GM12878 (cell line): Measurements from ENCODE around the gene CNTNAP2. TPM values are rescaled to one million over a fixed set of nuclear protein-coding genes. Genes with fewer than 3 reads are reported as not detected.

Experiments used
- ATAC-seq: fragments of 200-7000 bp; cut with Tn5 transposase; 3 replicates; pipeline ENCODE4 v1.9.1; 2020; ENCODE audit warnings: mild to moderate bottlenecking, moderate library complexity
- BruUV-seq: library from RNA; stranded (reverse); fragments of 400-500 nt; replicated peaks from 2 replicates; lab custom pipeline; 2021; lab: Mats Ljungman, UMichigan
- CTCF ChIA-PET: fragments of 300-600 bp; sonication (Branson Sonifier 250); formaldehyde crosslinking; extraction: SDS; loops from one replicate; lab custom pipeline; 2021; ENCODE audit warnings: inconsistent platforms; lab: Yijun Ruan, JAX
- POLR2A ChIA-PET: fragments of 350-600 bp; formaldehyde crosslinking; extraction: SDS; loops from one replicate; lab custom pipeline; 2021; ENCODE audit warnings: inconsistent platforms; lab: Charles Lee
- RAD21 ChIA-PET: fragments of 300-600 bp; sonication (Branson Sonifier 250); formaldehyde crosslinking; loops from one replicate; lab custom pipeline; 2023; ENCODE audit warnings: antibody characterized with exemption; ENCODE audit not compliant: unreplicated experiment; lab: Charles Lee
- SMC1A ChIA-PET: fragments of 300-600 bp; sonication (Branson Sonifier 250); formaldehyde crosslinking; loops from one replicate; lab custom pipeline; 2023; ENCODE audit not compliant: unreplicated experiment, uncharacterized antibody; lab: Charles Lee
- DNase-seq: peaks from one replicate; pipeline ENCODE4 v3.0.0-alpha.2; 2011; ENCODE audit warnings: low read depth, low spot score
- FAIRE-seq: peaks from 3 replicates; lab custom pipeline; 2011; peaks lifted over from hg19 to GRCh38; lab: Jason Lieb, UNC
- H2AFZ ChIP-seq: 2 replicates; pipeline ENCODE4 v1.6.0; 2011; ENCODE audit warnings: low read depth, low read length, control low read depth; ENCODE audit not compliant: control insufficient read depth
- H3K27ac ChIP-seq: 2 replicates; pipeline ENCODE4 v1.5.1; 2011; ENCODE audit warnings: control low read depth; ENCODE audit not compliant: control insufficient read depth, insufficient read depth
- H3K27me3 ChIP-seq, 2 experiments: replicated peaks in 1 of 2; 2 replicates each; pipeline versions ENCODE4 v1.6.0 to v1.6.1; 2011; ENCODE audit warnings: low read length in 1 of 2; ENCODE audit not compliant: control insufficient read depth in 2 of 2, insufficient read depth in 2 of 2
- H3K36me3 ChIP-seq, 2 experiments: 2 replicates each; pipeline ENCODE4 v1.5.1; 2011; ENCODE audit warnings: low read length in 1 of 2; ENCODE audit not compliant: control insufficient read depth in 2 of 2, insufficient read depth in 2 of 2
- H3K4me1 ChIP-seq: 2 replicates; pipeline ENCODE4 v1.6.1; 2011; ENCODE audit warnings: mild to moderate bottlenecking, low read length, moderate library complexity, mixed read lengths; ENCODE audit not compliant: control insufficient read depth, insufficient read depth
- H3K4me2 ChIP-seq: 2 replicates; pipeline ENCODE4 v1.6.0; 2011; ENCODE audit warnings: control low read depth; ENCODE audit not compliant: control insufficient read depth, insufficient read depth
- H3K4me3 ChIP-seq: fragments of 200-600 bp; sonication (generic); 2 replicates; pipeline ENCODE4 v1.5.1; 2016
- H3K79me2 ChIP-seq: 2 replicates; pipeline ENCODE4 v1.6.0; 2011; ENCODE audit warnings: low read length; ENCODE audit not compliant: control insufficient read depth, insufficient read depth
- H3K9ac ChIP-seq: 2 replicates; pipeline ENCODE4 v1.8.0; 2011; ENCODE audit warnings: low read length, control low read depth, mixed read lengths; ENCODE audit not compliant: control insufficient read depth, insufficient read depth
- H3K9me3 ChIP-seq: replicated peaks from 3 replicates; pipeline ENCODE4 v1.5.1; 2011; ENCODE audit warnings: mild to moderate bottlenecking, low read length; ENCODE audit not compliant: control insufficient read depth, insufficient read depth
- H4K20me1 ChIP-seq: 2 replicates; pipeline ENCODE4 v1.6.0; 2011; ENCODE audit not compliant: control insufficient read depth, insufficient read depth
- CHD4 ChIP-seq: fragments of 200-600 bp; sonication (generic); IDR thresholded peaks from 2 replicates; pipeline ENCODE4 v1.6.1; 2016; ENCODE audit warnings: mild to moderate bottlenecking
- EZH2 ChIP-seq: IDR thresholded peaks from 2 replicates; pipeline ENCODE4 v1.6.1; 2012; ENCODE audit warnings: low read depth, mild to moderate bottlenecking, control low read depth, inconsistent platforms, low read length, borderline replicate concordance; ENCODE audit not compliant: control insufficient read depth
- IKZF1 ChIP-seq: fragments of 450-650 bp; conservative IDR thresholded peaks from 2 replicates; pipeline ENCODE4 v1.6.1; 2017; ENCODE audit warnings: antibody characterized with exemption, mild to moderate bottlenecking
- KDM1A ChIP-seq: fragments of 200-600 bp; sonication (generic); IDR thresholded peaks from 2 replicates; pipeline ENCODE4 v1.6.1; 2016; ENCODE audit warnings: borderline replicate concordance
- MYB ChIP-seq: fragments of 150-350 bp; IDR thresholded peaks from 2 replicates; pipeline ENCODE4 v1.6.1; 2014; ENCODE audit warnings: mild to moderate bottlenecking, low read depth, low read length, borderline replicate concordance
- NFYB ChIP-seq: IDR thresholded peaks from 2 replicates; pipeline ENCODE4 v1.6.1; 2011; ENCODE audit warnings: low read depth, mild to moderate bottlenecking, low read length, improper control_type of control experiment, moderate library complexity; ENCODE audit not compliant: insufficient read depth
- PAX8 ChIP-seq: fragments of 450-650 bp; IDR thresholded peaks from 2 replicates; pipeline ENCODE4 v1.6.1; 2017; ENCODE audit warnings: mild to moderate bottlenecking, moderate library complexity
- POLR2A ChIP-seq: IDR thresholded peaks from 2 replicates; pipeline ENCODE4 v1.6.1; 2011; ENCODE audit warnings: low read depth, mild to moderate bottlenecking, low read length
- SMARCA5 ChIP-seq: fragments of 450-650 bp; IDR thresholded peaks from 2 replicates; pipeline ENCODE4 v1.6.1; 2017; ENCODE audit warnings: mild to moderate bottlenecking
- SUZ12 ChIP-seq: fragments of 200-600 bp; sonication (generic); IDR thresholded peaks from one replicate; pipeline ENCODE4 v1.6.1; 2018; ENCODE audit warnings: antibody characterized with exemption, mild to moderate bottlenecking; ENCODE audit not compliant: unreplicated experiment
- ZNF24 ChIP-seq: fragments of 450-650 bp; IDR thresholded peaks from 2 replicates; pipeline ENCODE4 v1.6.1; 2017; ENCODE audit warnings: antibody characterized with exemption, mild to moderate bottlenecking
- ZNF622 ChIP-seq: fragments of 450-650 bp; IDR thresholded peaks from 2 replicates; pipeline ENCODE4 v1.6.1; 2017; ENCODE audit warnings: mild to moderate bottlenecking, inconsistent platforms
- ZZZ3 ChIP-seq: IDR thresholded peaks from 2 replicates; pipeline ENCODE4 v1.6.1; 2011; ENCODE audit warnings: low read depth; ENCODE audit not compliant: control insufficient read depth, insufficient read length
- WGBS: methylation state at CpG from one replicate; pipeline ENCODE4 v1.1.6; 2016; ENCODE audit warnings: low lambda C conversion rate; ENCODE audit not compliant: insufficient replicate concordance, insufficient coverage; ENCODE audit errors: missing lambda C conversion rate; 5-methylcytosine and 5-hydroxymethylcytosine counted together
- in situ Hi-C: fragments of 300-500 bp; cut with MboI; formaldehyde crosslinking; loops from 9 replicates; pipeline ENCODE4 v1.14.3; 2018; ENCODE audit warnings: mixed read lengths
- intact Hi-C: fragments of 100-400 bp; cut with micrococcal nuclease; formaldehyde crosslinking; loops from one replicate; pipeline ENCODE4 v1.14.2; 2022; ENCODE audit not compliant: unreplicated experiment
- polyA plus RNA-seq, 11 experiments: library from polyadenylated mRNA; depleted of rRNA in 4 of 11; unstranded in 6 of 11; stranded (reverse) in 5 of 11; fragments of >200 nt; fragmentation: Nextera tagmentation in 4 of 11; fragmentation: Illumina TruSeq in 1 of 11; extraction: Ambion mirVana in 4 of 11; extraction: Trizol in 1 of 11; gene quantifications; 1 replicate in 1 of 11; 2 replicates in 10 of 11; pipeline versions ENCODE4 v1.2.1 to v1.2.3, GENCODE V29; 2011 to 2016; ENCODE audit warnings: inconsistent platforms in 2 of 11, missing spikeins in 2 of 11, low read depth in 1 of 11
- total RNA-seq, 4 experiments: library from RNA; depleted of rRNA in 3 of 4; stranded (reverse); fragments of >200 nt in 3 of 4; fragmentation: Illumina TruSeq in 1 of 4; extraction: Trizol in 1 of 4; gene quantifications; 2 replicates each; pipeline versions ENCODE4 v1.2.1 to v1.2.3, GENCODE V29; 2013 to 2021
- TF ChIP-seq, protein P1 (sequence below): fragments of 150-350 bp; IDR thresholded peaks from 2 replicates; pipeline ENCODE4 v1.6.1; 2014; ENCODE audit warnings: mild to moderate bottlenecking, low read depth, low read length
- TF ChIP-seq, protein P2 (sequence below): fragments of 450-650 bp; formaldehyde crosslinking; IDR thresholded peaks from 2 replicates; pipeline ENCODE4 v1.4.0; 2022; ENCODE audit warnings: mild to moderate bottlenecking, moderate library complexity
- TF ChIP-seq, protein P3 (sequence below): IDR thresholded peaks from 2 replicates; pipeline ENCODE4 v1.6.1; 2011; ENCODE audit warnings: low read depth, mild to moderate bottlenecking, low read length, moderate library complexity, borderline replicate concordance; ENCODE audit errors: extremely low read depth

Gene CNTNAP2
- total and polyA plus RNA-seq, 10 of the 15 experiments (the other 5 are each of a cell fraction or from before 2014, with no cell fraction given): 0.03 to 0.08 (median 0.03) TPM; not detected in 7

DNA sequence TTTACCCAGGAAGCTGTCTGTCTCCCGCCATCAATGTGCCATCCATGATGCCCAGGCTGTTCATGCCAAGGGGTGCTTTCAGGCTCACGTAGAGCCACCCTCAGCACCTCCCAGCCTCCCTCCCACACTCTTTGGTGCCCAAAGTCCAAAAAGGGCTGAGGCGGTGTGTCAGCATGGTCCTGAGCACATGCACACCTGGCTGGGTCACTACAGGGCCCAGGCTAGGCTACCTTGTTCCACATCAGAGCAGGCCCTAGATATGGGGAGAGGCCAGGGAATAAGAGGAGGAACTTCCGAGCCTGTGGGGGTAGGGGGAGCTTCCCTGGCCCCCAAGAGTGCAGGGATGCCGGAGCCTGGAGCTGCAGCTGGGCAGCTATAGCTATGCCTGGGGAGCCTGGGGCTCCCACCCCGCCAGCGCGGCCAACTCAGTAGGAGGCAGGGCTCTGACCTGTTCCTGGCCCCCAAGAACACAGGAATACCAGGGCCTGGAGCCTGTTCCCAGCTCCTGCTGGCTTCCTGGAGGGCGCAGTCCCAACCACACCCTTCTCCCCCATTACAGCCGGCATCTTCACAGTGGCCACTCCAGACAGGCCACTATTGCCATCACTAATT is 2340.8 kb downstream of the CNTNAP2 start:
- 33% methylated on average over 10 of the region's 10 CpGs for WGBS
- Histone ChIP-seq H3K4me3 (no peak overlapping the region), H2AFZ (no peak overlapping the region), H3K79me2 (no peaks in the 10 kb centered on the region), H3K27me3 (no peaks in the 10 kb centered on the region), H4K20me1 (no peaks in the 10 kb centered on the region), H3K9ac (no peak overlapping the region), H3K36me3 (no peaks in the 10 kb centered on the region), H3K9me3 (no peaks in the 10 kb centered on the region), H3K4me1 (no peaks in the 10 kb centered on the region), H3K27ac (no peak overlapping the region), H3K4me2 (no peak overlapping the region)
- RAD21 ChIA-PET: no interaction called here
- SMC1A ChIA-PET: interaction anchor here (0.5 to 0.9 kb wide), 2 partner anchors 47 to 193 kb away, joined by 3 read pairs; no protein-coding TSS in a partner anchor
- TF ChIP-seq, protein P1, sequence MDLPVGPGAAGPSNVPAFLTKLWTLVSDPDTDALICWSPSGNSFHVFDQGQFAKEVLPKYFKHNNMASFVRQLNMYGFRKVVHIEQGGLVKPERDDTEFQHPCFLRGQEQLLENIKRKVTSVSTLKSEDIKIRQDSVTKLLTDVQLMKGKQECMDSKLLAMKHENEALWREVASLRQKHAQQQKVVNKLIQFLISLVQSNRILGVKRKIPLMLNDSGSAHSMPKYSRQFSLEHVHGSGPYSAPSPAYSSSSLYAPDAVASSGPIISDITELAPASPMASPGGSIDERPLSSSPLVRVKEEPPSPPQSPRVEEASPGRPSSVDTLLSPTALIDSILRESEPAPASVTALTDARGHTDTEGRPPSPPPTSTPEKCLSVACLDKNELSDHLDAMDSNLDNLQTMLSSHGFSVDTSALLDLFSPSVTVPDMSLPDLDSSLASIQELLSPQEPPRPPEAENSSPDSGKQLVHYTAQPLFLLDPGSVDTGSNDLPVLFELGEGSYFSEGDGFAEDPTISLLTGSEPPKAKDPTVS: no peak
- TF ChIP-seq, protein P2, sequence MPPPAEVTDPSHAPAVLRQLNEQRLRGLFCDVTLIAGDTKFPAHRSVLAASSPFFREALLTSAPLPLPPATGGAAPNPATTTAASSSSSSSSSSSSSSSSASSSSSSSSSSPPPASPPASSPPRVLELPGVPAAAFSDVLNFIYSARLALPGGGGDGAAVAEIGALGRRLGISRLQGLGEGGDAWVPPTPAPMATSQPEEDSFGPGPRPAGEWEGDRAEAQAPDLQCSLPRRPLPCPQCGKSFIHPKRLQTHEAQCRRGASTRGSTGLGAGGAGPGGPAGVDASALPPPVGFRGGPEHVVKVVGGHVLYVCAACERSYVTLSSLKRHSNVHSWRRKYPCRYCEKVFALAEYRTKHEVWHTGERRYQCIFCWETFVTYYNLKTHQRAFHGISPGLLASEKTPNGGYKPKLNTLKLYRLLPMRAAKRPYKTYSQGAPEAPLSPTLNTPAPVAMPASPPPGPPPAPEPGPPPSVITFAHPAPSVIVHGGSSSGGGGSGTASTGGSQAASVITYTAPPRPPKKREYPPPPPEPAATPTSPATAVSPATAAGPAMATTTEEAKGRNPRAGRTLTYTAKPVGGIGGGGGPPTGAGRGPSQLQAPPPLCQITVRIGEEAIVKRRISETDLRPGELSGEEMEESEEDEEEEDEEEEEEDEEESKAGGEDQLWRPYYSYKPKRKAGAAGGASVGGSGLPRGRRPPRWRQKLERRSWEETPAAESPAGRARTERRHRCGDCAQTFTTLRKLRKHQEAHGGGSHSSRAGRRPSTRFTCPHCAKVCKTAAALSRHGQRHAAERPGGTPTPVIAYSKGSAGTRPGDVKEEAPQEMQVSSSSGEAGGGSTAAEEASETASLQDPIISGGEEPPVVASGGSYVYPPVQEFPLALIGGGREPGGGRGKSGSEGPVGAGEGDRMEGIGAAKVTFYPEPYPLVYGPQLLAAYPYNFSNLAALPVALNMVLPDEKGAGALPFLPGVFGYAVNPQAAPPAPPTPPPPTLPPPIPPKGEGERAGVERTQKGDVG (CRISPR knock-in tag): no peak
- TF ChIP-seq POLR2A: no peak
- no peak for TF ChIP-seq ZNF622
- TF ChIP-seq NFYB: no peak
- TF ChIP-seq SUZ12: no peak
- no peak for TF ChIP-seq MYB
- no peak for TF ChIP-seq IKZF1
- TF ChIP-seq SMARCA5: no peak
- TF ChIP-seq, protein P3, sequence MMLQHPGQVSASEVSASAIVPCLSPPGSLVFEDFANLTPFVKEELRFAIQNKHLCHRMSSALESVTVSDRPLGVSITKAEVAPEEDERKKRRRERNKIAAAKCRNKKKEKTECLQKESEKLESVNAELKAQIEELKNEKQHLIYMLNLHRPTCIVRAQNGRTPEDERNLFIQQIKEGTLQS: no peak
- no peak for TF ChIP-seq ZNF24
- no peak for TF ChIP-seq PAX8
- TF ChIP-seq CHD4: no peak
- no peak for TF ChIP-seq EZH2
- no peak for TF ChIP-seq KDM1A
- no peak for TF ChIP-seq ZZZ3
- intact Hi-C loops: no loop called here
- CTCF ChIA-PET: no interaction called here
- in situ Hi-C loops: no loop called here
- BruUV-seq: no TSS peak
- DNase-seq (no peak), FAIRE-seq (no peak), ATAC-seq (no peak)
- POLR2A ChIA-PET: no interaction called here
